Measurements from ENCODE around the gene RALGAPA2.
A peak's percentile ranks its signal among the peaks of the same experiment; 100 is the strongest.

The RALGAPA2 gene

GRCh38 chr20:20664795-20665589, 47.5 kb downstream of the RALGAPA2 start:
- H3K36me3 ChIP-seq (ENCODE audit: insufficient read depth, insufficient read length, low read length) = no peaks in the 10 kb centered on the region
- TF ChIP-seq SUZ12 (IDR thresholded peaks at IDR 0.05; ENCODE audit: extremely low read depth, insufficient read depth, insufficient read length) (no peak), YY1 (IDR thresholded peaks at IDR 0.05; ENCODE audit: insufficient read depth, insufficient read length) (no peak), ZNF274 (IDR thresholded peaks at IDR 0.05; ENCODE audit: low read depth, low read length) (no peak)
- no peak overlapping the region for H3K9ac ChIP-seq (ENCODE audit: insufficient read length, low read depth)
- peak; percentile 3 for DNase-seq (ENCODE audit: low read depth, low spot score)
- H3K27me3 ChIP-seq (ENCODE audit: insufficient read depth, insufficient read length) = no peaks in the 10 kb centered on the region
- H3K9me3 ChIP-seq (ENCODE audit: insufficient read depth, low read length) = no peaks in the 10 kb centered on the region
- H3K4me1 ChIP-seq (ENCODE audit: insufficient read depth, insufficient read length) = no peaks in the 10 kb centered on the region
- H3K4me3 ChIP-seq (ENCODE audit: insufficient read length, low read depth) = no peak overlapping the region

- TF ChIP-seq YY1 (IDR thresholded peaks at IDR 0.05; ENCODE audit: insufficient read depth, insufficient read length) (no peak), SUZ12 (IDR thresholded peaks at IDR 0.05; ENCODE audit: extremely low read depth, insufficient read depth, insufficient read length) (no peak), ZNF274 (IDR thresholded peaks at IDR 0.05; ENCODE audit: low read depth, low read length) (no peak)
- no peaks in the 10 kb centered on the region for H3K9me3 ChIP-seq (ENCODE audit: insufficient read depth, low read length)
- no peaks in the 10 kb centered on the region for H3K36me3 ChIP-seq (ENCODE audit: insufficient read depth, insufficient read length, low read length)
- H3K27me3 ChIP-seq (ENCODE audit: insufficient read depth, insufficient read length) = no peaks in the 10 kb centered on the region
- H3K4me1 ChIP-seq (ENCODE audit: insufficient read depth, insufficient read length) = no peaks in the 10 kb centered on the region
- no peak overlapping the region for H3K4me3 ChIP-seq (ENCODE audit: insufficient read length, low read depth)
- no peak for DNase-seq (ENCODE audit: low read depth, low spot score)
- no peak overlapping the region for H3K9ac ChIP-seq (ENCODE audit: insufficient read length, low read depth)
These were observed 48.6 kb downstream of the RALGAPA2 start for GRCh38 chr20:20663841-20664240.

GRCh38 chr20:20658871-20659431, 53.5 kb downstream of the RALGAPA2 start:
- H3K36me3 ChIP-seq (ENCODE audit: insufficient read depth, insufficient read length, low read length) = no peaks in the 10 kb centered on the region
- H3K9me3 ChIP-seq (ENCODE audit: insufficient read depth, low read length) = no peaks in the 10 kb centered on the region
- H3K4me1 ChIP-seq (ENCODE audit: insufficient read depth, insufficient read length) = no peaks in the 10 kb centered on the region
- no peaks in the 10 kb centered on the region for H3K27me3 ChIP-seq (ENCODE audit: insufficient read depth, insufficient read length)
- no peak overlapping the region for H3K4me3 ChIP-seq (ENCODE audit: insufficient read length, low read depth)
- H3K9ac ChIP-seq (ENCODE audit: insufficient read length, low read depth) = no peak overlapping the region
- no peak for DNase-seq (ENCODE audit: low read depth, low spot score)
- TF ChIP-seq SUZ12 (IDR thresholded peaks at IDR 0.05; ENCODE audit: extremely low read depth, insufficient read depth, insufficient read length) (no peak), YY1 (IDR thresholded peaks at IDR 0.05; ENCODE audit: insufficient read depth, insufficient read length) (no peak), ZNF274 (IDR thresholded peaks at IDR 0.05; ENCODE audit: low read depth, low read length) (no peak)

GRCh38 chr20:20658123-20658522, 54.3 kb downstream of the RALGAPA2 start:
- Histone ChIP-seq H3K9ac (ENCODE audit: insufficient read length, low read depth) (no peak overlapping the region), H3K9me3 (ENCODE audit: insufficient read depth, low read length) (no peaks in the 10 kb centered on the region), H3K27me3 (ENCODE audit: insufficient read depth, insufficient read length) (no peaks in the 10 kb centered on the region), H3K36me3 (ENCODE audit: insufficient read depth, insufficient read length, low read length) (no peaks in the 10 kb centered on the region), H3K4me1 (ENCODE audit: insufficient read depth, insufficient read length) (no peaks in the 10 kb centered on the region), H3K4me3 (ENCODE audit: insufficient read length, low read depth) (no peak overlapping the region)
- TF ChIP-seq ZNF274 (IDR thresholded peaks at IDR 0.05; ENCODE audit: low read depth, low read length) (no peak), SUZ12 (IDR thresholded peaks at IDR 0.05; ENCODE audit: extremely low read depth, insufficient read depth, insufficient read length) (no peak), YY1 (IDR thresholded peaks at IDR 0.05; ENCODE audit: insufficient read depth, insufficient read length) (no peak)
- no peak for DNase-seq (ENCODE audit: low read depth, low spot score)

GRCh38 chr20:20657092-20657491, 55.4 kb downstream of the RALGAPA2 start:
- Histone ChIP-seq H3K27me3 (ENCODE audit: insufficient read depth, insufficient read length) (no peaks in the 10 kb centered on the region), H3K9ac (ENCODE audit: insufficient read length, low read depth) (no peak overlapping the region), H3K4me1 (ENCODE audit: insufficient read depth, insufficient read length) (no peaks in the 10 kb centered on the region), H3K9me3 (ENCODE audit: insufficient read depth, low read length) (no peaks in the 10 kb centered on the region), H3K4me3 (ENCODE audit: insufficient read length, low read depth) (no peak overlapping the region), H3K36me3 (ENCODE audit: insufficient read depth, insufficient read length, low read length) (no peaks in the 10 kb centered on the region)
- TF ChIP-seq SUZ12 (IDR thresholded peaks at IDR 0.05; ENCODE audit: extremely low read depth, insufficient read depth, insufficient read length) = no peak
- no peak for TF ChIP-seq ZNF274 (IDR thresholded peaks at IDR 0.05; ENCODE audit: low read depth, low read length)
- TF ChIP-seq YY1 (IDR thresholded peaks at IDR 0.05; ENCODE audit: insufficient read depth, insufficient read length) = no peak
- no peak for DNase-seq (ENCODE audit: low read depth, low spot score)

GRCh38 chr20:20655883-20656282, 56.6 kb downstream of the RALGAPA2 start:
- TF ChIP-seq YY1 (IDR thresholded peaks at IDR 0.05; ENCODE audit: insufficient read depth, insufficient read length) = no peak
- TF ChIP-seq ZNF274 (IDR thresholded peaks at IDR 0.05; ENCODE audit: low read depth, low read length) = no peak
- no peak for TF ChIP-seq SUZ12 (IDR thresholded peaks at IDR 0.05; ENCODE audit: extremely low read depth, insufficient read depth, insufficient read length)
- H3K27me3 ChIP-seq (ENCODE audit: insufficient read depth, insufficient read length) = no peaks in the 10 kb centered on the region
- DNase-seq (ENCODE audit: low read depth, low spot score) = no peak
- H3K4me3 ChIP-seq (ENCODE audit: insufficient read length, low read depth) = no peak overlapping the region
- H3K9ac ChIP-seq (ENCODE audit: insufficient read length, low read depth) = no peak overlapping the region
- H3K36me3 ChIP-seq (ENCODE audit: insufficient read depth, insufficient read length, low read length) = no peaks in the 10 kb centered on the region
- H3K4me1 ChIP-seq (ENCODE audit: insufficient read depth, insufficient read length) = no peaks in the 10 kb centered on the region
- no peaks in the 10 kb centered on the region for H3K9me3 ChIP-seq (ENCODE audit: insufficient read depth, low read length)

GRCh38 chr20:20649945-20650344, 62.5 kb downstream of the RALGAPA2 start:
- DNase-seq (ENCODE audit: low read depth, low spot score) = no peak
- H3K27me3 ChIP-seq (ENCODE audit: insufficient read depth, insufficient read length) = no peaks in the 10 kb centered on the region
- H3K4me1 ChIP-seq (ENCODE audit: insufficient read depth, insufficient read length) = no peaks in the 10 kb centered on the region
- no peak overlapping the region for H3K4me3 ChIP-seq (ENCODE audit: insufficient read length, low read depth)
- no peaks in the 10 kb centered on the region; the same call in 1 of the 2 replicates for H3K9me3 ChIP-seq (ENCODE audit: insufficient read depth, low read length)
- H3K9ac ChIP-seq (ENCODE audit: insufficient read length, low read depth) = no peak overlapping the region
- TF ChIP-seq SUZ12 (IDR thresholded peaks at IDR 0.05; ENCODE audit: extremely low read depth, insufficient read depth, insufficient read length) = no peak
- TF ChIP-seq YY1 (IDR thresholded peaks at IDR 0.05; ENCODE audit: insufficient read depth, insufficient read length) = no peak
- TF ChIP-seq ZNF274 (IDR thresholded peaks at IDR 0.05; ENCODE audit: low read depth, low read length) = no peak
- no peaks in the 10 kb centered on the region for H3K36me3 ChIP-seq (ENCODE audit: insufficient read depth, insufficient read length, low read length)

Measured in NT2/D1 (cell line).